ENCODE data around the gene FBXL4. TPM values are rescaled to one million over a fixed set of nuclear protein-coding genes. Genes with fewer than 3 reads are reported as not detected.

The FBXL4 gene
- total and polyA plus RNA-seq, 2 of the 8 experiments (the other 6 are each of a cell fraction or from before 2014, with no cell fraction given) = 6.9 to 13.8 TPM

- Histone ChIP-seq H2BK120ac (replicated peaks; ENCODE audit: low read depth, low read length) (no peak overlapping the region), H3K79me2 (ENCODE audit: control insufficient read depth in 1 of 2, insufficient read depth in 2 of 2, low read length in 2 of 2) (no peaks in the 10 kb centered on the region), H3K18ac (ENCODE audit: extremely low read depth, low read length) (no peak overlapping the region), H2BK15ac (ENCODE audit: low read length) (no peak overlapping the region), H3K4me1 (replicated peaks in 1 of 4; ENCODE audit: control insufficient read depth in 3 of 4, insufficient read depth in 4 of 4, low read length in 3 of 4) (peaks cover 2 to 7% (median 5%) of the 10 kb centered on the region in 4 experiments), H3K9ac (replicated peaks in 1 of 4; ENCODE audit: extremely low read depth in 1 of 4, low read depth in 3 of 4, low read length in 3 of 4) (no peak overlapping the region), H3K4me2 (ENCODE audit: insufficient read depth in 1 of 2, low read depth in 2 of 2, low read length in 2 of 2) (peak overlapping the region; percentile 38 to 80), H2AFZ (ENCODE audit: low read length) (no peak overlapping the region), H2BK12ac (ENCODE audit: low read depth, low read length) (no peak overlapping the region), H4K8ac (ENCODE audit: extremely low read depth, insufficient read depth, low read length) (no peak overlapping the region), H3K79me1 (ENCODE audit: low read depth, low read length) (no peaks in the 10 kb centered on the region), H4K5ac (ENCODE audit: insufficient read length, low read depth, low read length) (no peak overlapping the region), H3K9me3 (ENCODE audit: insufficient read depth in 2 of 2, low read depth in 1 of 2, low read length in 1 of 2) (no peaks in the 10 kb centered on the region), H2AK5ac (ENCODE audit: low read depth, low read length) (no peak overlapping the region), H3K36me3 (ENCODE audit: control insufficient read depth in 2 of 4, insufficient read depth in 4 of 4, low read length in 3 of 4) (no peaks in the 10 kb centered on the region; a peak in 1 of 8 replicates), H3K23me2 (ENCODE audit: low read depth, low read length) (no peaks in the 10 kb centered on the region; the same call in 1 of the 2 replicates), H3K4me3 (ENCODE audit: extremely low read depth in 1 of 4, insufficient read depth in 2 of 4, low read depth in 3 of 4, low read length in 4 of 4) (peak overlapping the region; percentile 8 to 63 (median 21); a peak in 4 of 8 replicates), H4K91ac (replicated peaks; ENCODE audit: insufficient read length, low read length) (no peak overlapping the region), H4K20me1 (replicated peaks in 1 of 2; ENCODE audit: control insufficient read depth in 1 of 2, insufficient read depth in 2 of 2, low read length in 2 of 2) (peaks cover 2 to 8% of the 10 kb centered on the region in 2 experiments), H3K4ac (replicated peaks; ENCODE audit: insufficient read length, low read depth, low read length) (no peak overlapping the region), H3K56ac (replicated peaks; ENCODE audit: insufficient read length, low read depth, low read length) (no peak overlapping the region), H2BK5ac (ENCODE audit: low read depth, low read length) (no peak overlapping the region), H3K23ac (ENCODE audit: insufficient read length) (no peak overlapping the region), H2BK20ac (ENCODE audit: low read length) (no peak overlapping the region), H3K27ac (ENCODE audit: low read depth, low read length) (no peak overlapping the region), H3K27me3 (replicated peaks in 1 of 4; ENCODE audit: control insufficient read depth in 3 of 4, extremely low read depth in 1 of 4, insufficient read depth in 3 of 4, low read length in 3 of 4) (peaks cover 56 to 89% (median 73%) of the 10 kb centered on the region in 4 experiments), H3K14ac (ENCODE audit: insufficient read length) (no peak overlapping the region)
- CTCF ChIA-PET (ENCODE audit: partially characterized antibody) = interaction anchor here (0.6 to 8.5 kb wide), 7 partner anchors 9 to 1774 kb away, joined by 3 to 79 read pairs (median 3); partner anchors contain the start of gene POU3F2
- POLR2A ChIA-PET (ENCODE audit: partially characterized antibody) = interaction anchor here (0.6 to 2.1 kb wide), 3 partner anchors 8 to 770 kb away, joined by 3 to 12 read pairs (median 11); partner anchors contain the start of gene POU3F2
- no peak for FAIRE-seq
- DNase-seq (ENCODE audit: low read depth in 1 of 2, low spot score in 2 of 2) = no peak
- TF ChIP-seq E2F6 (IDR thresholded peaks at IDR 0.05) (no peak), CBX8 (IDR thresholded peaks at IDR 0.05; ENCODE audit: borderline replicate concordance, low read depth, low read length) (0 out of 2 replicates have a peak, but pooled peaks have one; percentile 13), TCF12 (IDR thresholded peaks at IDR 0.05; ENCODE audit: low read depth, low read length) (0 out of 2 replicates have a peak, but pooled peaks have one; percentile 3)
- 3% methylated on average over 9 of the region's 9 CpGs; no CpG with 5 or more reads in 1 of the 2 experiments for WGBS, 2 experiments (ENCODE audit: extremely low coverage in 1 of 2, insufficient coverage in 1 of 2, insufficient read length in 1 of 2, insufficient replicate concordance in 2 of 2, low coverage in 1 of 2, low lambda C conversion rate in 2 of 2, missing lambda C conversion rate in 1 of 2)
These were observed 106.0 kb downstream of the FBXL4 start for GRCh38 chr6:98841621-98842341.

All from H1 (cell line).